HCT116 (cell line): ENCODE data around the gene LRCH1. TPM values are rescaled to one million over a fixed set of nuclear protein-coding genes. Genes with fewer than 3 reads are reported as not detected.

Experiments used
- ATAC-seq: fragments of 200-7000 bp; cut with Tn5 transposase; 2 replicates; pipeline ENCODE4 v1.9.1; 2020; ENCODE audit warnings: mild to moderate bottlenecking, moderate library complexity
- BruUV-seq: library from RNA; stranded (reverse); fragments of 400-500 nt; replicated peaks from 2 replicates; lab custom pipeline; 2021; lab: Mats Ljungman, UMichigan
- CTCF ChIA-PET: fragments of 300-600 bp; sonication (Branson Sonifier 250); formaldehyde crosslinking; loops from one replicate; lab custom pipeline; 2021; ENCODE audit warnings: antibody characterized with exemption; lab: Charles Lee
- POLR2A ChIA-PET: fragments of 300-600, 350-600 bp; sonication (Branson Sonifier 250); formaldehyde crosslinking; loops from one replicate; lab custom pipeline; 2021; ENCODE audit warnings: antibody characterized with exemption; lab: Charles Lee
- RAD21 ChIA-PET, 2 experiments: fragments of 300-600 bp; sonication (Branson Sonifier 250); formaldehyde crosslinking; loops; one replicate each; lab custom pipeline; 2023; ENCODE audit warnings: low total read pairs in 2 of 2; ENCODE audit not compliant: uncharacterized antibody in 2 of 2, unreplicated experiment in 2 of 2, low non-redundant PET in 1 of 2; lab: Charles Lee
- DNase-seq: peaks from one replicate; pipeline ENCODE4 v3.0.0-alpha.2; 2010; ENCODE audit warnings: low read depth, low spot score
- H2AFZ ChIP-seq: fragments of 200-600 bp; shearing (Covaris generic), sonication (generic); 2 replicates; pipeline ENCODE4 v1.6.1; 2017; ENCODE audit warnings: low read depth, mixed run types, mixed read lengths, antibody characterized with exemption, low read length; ENCODE audit not compliant: poor library complexity, severe bottlenecking
- H3K27ac ChIP-seq: 2 replicates; pipeline ENCODE4 v1.5.1; 2012; ENCODE audit warnings: low read depth, low read length
- H3K27me3 ChIP-seq: fragments of 200-600 bp; sonication (generic); 2 replicates; pipeline ENCODE4 v1.6.1; 2016; ENCODE audit warnings: mixed run types, low read length, mixed read lengths; ENCODE audit not compliant: insufficient read depth
- H3K36me3 ChIP-seq, 2 experiments: fragments of 200-500 bp in 1 of 2; fragments of 200-600 bp in 1 of 2; sonication (Bioruptor generic) in 1 of 2; sonication (generic) in 1 of 2; 2 replicates each; pipeline versions ENCODE4 v1.5.1 to v1.6.1; 2014 to 2016; ENCODE audit warnings: low read length in 2 of 2, inconsistent platforms in 1 of 2, mixed read lengths in 1 of 2, mixed run types in 1 of 2; ENCODE audit not compliant: insufficient read depth in 2 of 2, control insufficient read depth in 1 of 2
- H3K4me1 ChIP-seq, 2 experiments: fragments of 200-600 bp in 1 of 2; sonication (generic) in 1 of 2; 2 replicates each; pipeline versions ENCODE4 v1.5.1 to v1.6.1; 2012 to 2017; ENCODE audit warnings: low read length in 2 of 2, inconsistent platforms in 1 of 2, mild to moderate bottlenecking in 1 of 2, mixed read lengths in 1 of 2, mixed run types in 1 of 2, moderate library complexity in 1 of 2; ENCODE audit not compliant: insufficient read depth in 2 of 2, control insufficient read depth in 1 of 2
- H3K4me2 ChIP-seq: fragments of 200-600 bp; sonication (generic); 2 replicates; pipeline ENCODE4 v1.6.1; 2017; ENCODE audit warnings: mixed run types, low read length, mixed read lengths
- H3K4me3 ChIP-seq, 2 experiments: fragments of 200-600 bp in 1 of 2; sonication (generic) in 1 of 2; replicated peaks in 1 of 2; 2 replicates each; pipeline ENCODE4 v1.5.1; 2011 to 2016; ENCODE audit warnings: low read length in 2 of 2, control low read depth in 1 of 2, low read depth in 1 of 2, mild to moderate bottlenecking in 1 of 2, mixed read lengths in 1 of 2, mixed run types in 1 of 2
- H3K79me2 ChIP-seq: fragments of 200-600 bp; sonication (generic); 2 replicates; pipeline ENCODE4 v1.6.1; 2017; ENCODE audit warnings: mild to moderate bottlenecking, mixed run types, low read length, moderate library complexity, mixed read lengths; ENCODE audit not compliant: insufficient read depth
- H3K9ac ChIP-seq: fragments of 200-600 bp; sonication (generic); 2 replicates; pipeline ENCODE4 v1.6.1; 2016; ENCODE audit warnings: low read length, mixed read lengths
- H3K9me2 ChIP-seq: fragments of 200-600 bp; sonication (generic), shearing (Covaris generic); 2 replicates; pipeline ENCODE4 v1.6.1; 2017; ENCODE audit warnings: mixed run types, mild to moderate bottlenecking, moderate library complexity; ENCODE audit not compliant: insufficient read depth
- H3K9me3 ChIP-seq, 2 experiments: fragments of 200-500 bp in 1 of 2; fragments of 200-600 bp in 1 of 2; sonication (Bioruptor generic) in 1 of 2; sonication (generic) in 1 of 2; 2 replicates each; pipeline ENCODE4 v1.6.1; 2014 to 2017; ENCODE audit warnings: low read length in 2 of 2, mixed read lengths in 2 of 2, inconsistent platforms in 1 of 2, low read depth in 1 of 2, mild to moderate bottlenecking in 1 of 2, mixed run types in 1 of 2, moderate library complexity in 1 of 2; ENCODE audit not compliant: control insufficient read depth in 1 of 2, insufficient read depth in 1 of 2
- H4K20me1 ChIP-seq: fragments of 200-600 bp; sonication (generic), shearing (Covaris generic); 2 replicates; pipeline ENCODE4 v1.6.1; 2017; ENCODE audit warnings: mixed run types, mild to moderate bottlenecking, moderate library complexity; ENCODE audit not compliant: insufficient read depth
- CBX3 ChIP-seq: IDR thresholded peaks from 2 replicates; pipeline ENCODE4 v1.6.1; 2012; ENCODE audit warnings: low read depth
- CTCF ChIP-seq, 3 experiments: fragments of 200-600 bp in 1 of 3; sonication (generic) in 1 of 3; IDR thresholded peaks in 2 of 3; conservative IDR thresholded peaks in 1 of 3; 2 replicates each; pipeline ENCODE4 v1.5.1; 2012 to 2017; ENCODE audit warnings: low read depth in 2 of 3, low read length in 2 of 3, antibody characterized with exemption in 1 of 3, borderline replicate concordance in 1 of 3, control low read depth in 1 of 3, mild to moderate bottlenecking in 1 of 3, mixed read lengths in 1 of 3, mixed run types in 1 of 3, moderate library complexity in 1 of 3; ENCODE audit not compliant: insufficient read depth in 1 of 3
- EGR1 ChIP-seq: IDR thresholded peaks from 2 replicates; pipeline ENCODE4 v1.6.1; 2012; ENCODE audit warnings: low read depth
- ELF1 ChIP-seq: IDR thresholded peaks from 2 replicates; pipeline ENCODE4 v1.6.1; 2012; ENCODE audit warnings: low read depth, borderline replicate concordance
- FOSL1 ChIP-seq: IDR thresholded peaks from 2 replicates; pipeline ENCODE4 v1.6.1; 2012; ENCODE audit warnings: low read depth
- JUND ChIP-seq: IDR thresholded peaks from 2 replicates; pipeline ENCODE4 v1.6.1; 2012
- MAX ChIP-seq: IDR thresholded peaks from 2 replicates; pipeline ENCODE4 v1.6.1; 2012
- POLR2A ChIP-seq: IDR thresholded peaks from 2 replicates; pipeline ENCODE4 v1.7.0; 2011; ENCODE audit warnings: borderline replicate concordance; ENCODE audit not compliant: insufficient read depth, insufficient read length; ENCODE audit errors: extremely low read depth
- POLR2AphosphoS5 ChIP-seq: IDR thresholded peaks from 2 replicates; pipeline ENCODE4 v1.6.1; 2011; ENCODE audit warnings: mild to moderate bottlenecking, low read depth, low read length, moderate library complexity
- RAD21 ChIP-seq: IDR thresholded peaks from 2 replicates; pipeline ENCODE4 v1.6.1; 2012; ENCODE audit warnings: low read depth, mild to moderate bottlenecking
- SP1 ChIP-seq: IDR thresholded peaks from 2 replicates; pipeline ENCODE4 v1.6.1; 2012; ENCODE audit warnings: low read depth
- TCF7L2 ChIP-seq: IDR thresholded peaks from 2 replicates; pipeline ENCODE4 v1.7.0; 2011; ENCODE audit warnings: borderline replicate concordance, inconsistent platforms; ENCODE audit not compliant: insufficient read depth, insufficient read length; ENCODE audit errors: extremely low read depth
- ZBTB33 ChIP-seq: IDR thresholded peaks from 2 replicates; pipeline ENCODE4 v1.6.1; 2011; ENCODE audit warnings: mild to moderate bottlenecking, low read length, moderate library complexity; ENCODE audit not compliant: insufficient replicate concordance; ENCODE audit errors: extremely low read depth
- ZNF274 ChIP-seq: fragments of 200-500 bp; sonication (Bioruptor generic); IDR thresholded peaks from 2 replicates; pipeline ENCODE4 v1.6.1; 2014; ENCODE audit warnings: mild to moderate bottlenecking, low read depth, low read length, inconsistent platforms
- intact Hi-C: fragments of 100-400 bp; cut with micrococcal nuclease; formaldehyde crosslinking; loops from 2 replicates; pipeline ENCODE4 v1.10.0; 2022
- total RNA-seq: library from RNA; stranded (reverse); gene quantifications from one replicate; pipeline ENCODE4 v1.2.1, GENCODE V29; 2021; ENCODE audit not compliant: unreplicated experiment

Gene LRCH1
- total RNA-seq, 1 experiment from 2014 or later = 15.6 TPM

- TF ChIP-seq TCF7L2 = no peak
- TF ChIP-seq SP1 = no peak
Observed at GRCh38 chr13:46759846-46760245, 206.9 kb downstream of the LRCH1 start (continued).

- RAD21 ChIA-PET = no interaction called here
- Histone ChIP-seq H3K27me3 (peaks cover 6% of the 10 kb centered on the region; the same call in 1 of the 2 replicates), H3K9me2 (no peaks in the 10 kb centered on the region), H2AFZ (no peak overlapping the region), H3K9me3 (no peaks in the 10 kb centered on the region), H4K20me1 (no peaks in the 10 kb centered on the region), H3K4me1 (no peaks in the 10 kb centered on the region), H3K4me2 (no peak overlapping the region), H3K36me3 (no peaks in the 10 kb centered on the region), H3K27ac (no peak overlapping the region), H3K79me2 (no peaks in the 10 kb centered on the region), H3K4me3 (no peak overlapping the region), H3K9ac (no peak overlapping the region)
- intact Hi-C loops = loop anchor here (5.0 kb wide), 1 partner anchor 1011 kb away; no protein-coding TSS in a partner anchor
- BruUV-seq = no TSS peak
- POLR2A ChIA-PET = no interaction called here
- ATAC-seq (no peak), DNase-seq (no peak)
- CTCF ChIA-PET = no interaction called here
- TF ChIP-seq RAD21 (no peak), JUND (no peak), CBX3 (no peak), ELF1 (no peak), ZNF274 (no peak), CTCF (IDR thresholded peaks at IDR 0.05 in 2 of 3, conservative IDR thresholded peaks at IDR 0.05 in 1 of 3; ENCODE audit: borderline replicate concordance in 1 of 3, insufficient read depth in 1 of 3, low read depth in 2 of 3, low read length in 2 of 3) (no peak), EGR1 (no peak), POLR2A (no peak), MAX (no peak), FOSL1 (no peak), POLR2AphosphoS5 (no peak), TCF7L2 (no peak), ZBTB33 (no peak)
Observed at GRCh38 chr13:46761174-46761573, 208.2 kb downstream of the LRCH1 start.
